ENCODE measurements around the gene TMPRSS11E. TPM values are rescaled to one million over a fixed set of nuclear protein-coding genes. Genes with fewer than 3 reads are reported as not detected.

TMPRSS11E gene
- total and polyA plus RNA-seq, 10 donors: 0.03 to 0.60 (median 0.21) TPM; not detected in 4

- peaks cover 0 to 17% (median 7%) of the 10 kb centered on the region in 8 donors for H3K9me3 ChIP-seq
- WGBS, 5 donors: 62 to 90% (median 81%) methylated on average over 3 of the region's 3 CpGs
- H3K36me3 ChIP-seq: no peaks in the 10 kb centered on the region
- no peak for DNase-seq
- no peak overlapping the region for H3K27ac ChIP-seq
- no peaks in the 10 kb centered on the region for H3K4me1 ChIP-seq
- intact Hi-C loops (cut with DNase I; ENCODE audit: low total_unique reads): no loop called here
- H3K4me3 ChIP-seq: no peak overlapping the region
- no peak for TF ChIP-seq CTCF (IDR thresholded peaks at IDR 0.05 in 8 of 11, conservative IDR thresholded peaks at IDR 0.05 in 3 of 11)
- no peak for TF ChIP-seq POLR2A (IDR thresholded peaks at IDR 0.05)
- no peak for TF ChIP-seq POLR2AphosphoS5 (IDR thresholded peaks at IDR 0.05)
- no peaks in the 10 kb centered on the region for H3K27me3 ChIP-seq (replicated peaks in 1 of 7)
These were observed 30.7 kb upstream of the TMPRSS11E start for GRCh38 chr4:68416591-68416990.

GRCh38 chr4:68426516-68426915 is 20.7 kb upstream of the TMPRSS11E start:
- no peak for TF ChIP-seq CTCF (IDR thresholded peaks at IDR 0.05 in 8 of 11, conservative IDR thresholded peaks at IDR 0.05 in 3 of 11)
- no peak for TF ChIP-seq POLR2A (IDR thresholded peaks at IDR 0.05)
- no peak for TF ChIP-seq POLR2AphosphoS5 (IDR thresholded peaks at IDR 0.05)
- H3K36me3 ChIP-seq: no peaks in the 10 kb centered on the region
- WGBS, 5 donors: 90 to 95% (median 93%) methylated on average over 3 of the region's 3 CpGs

GRCh38 chr4:68430337-68430736 is 16.9 kb upstream of the TMPRSS11E start:
- no peak for DNase-seq
- 81 to 100% (median 94%) methylated on average over 1 of the region's 1 CpG for WGBS, 5 donors
- Histone ChIP-seq H3K4me1 (no peaks in the 10 kb centered on the region), H3K9me3 (peaks cover 0 to 7% (median 0%) of the 10 kb centered on the region in 8 donors), H3K4me3 (no peak overlapping the region), H3K27me3 (replicated peaks in 1 of 7) (no peaks in the 10 kb centered on the region), H3K27ac (no peak overlapping the region), H3K36me3 (no peaks in the 10 kb centered on the region)
- intact Hi-C loops (cut with DNase I; ENCODE audit: low total_unique reads): no loop called here
- TF ChIP-seq POLR2A (IDR thresholded peaks at IDR 0.05): no peak
- no peak for TF ChIP-seq CTCF (IDR thresholded peaks at IDR 0.05 in 8 of 11, conservative IDR thresholded peaks at IDR 0.05 in 3 of 11)
- no peak for TF ChIP-seq POLR2AphosphoS5 (IDR thresholded peaks at IDR 0.05)

More at GRCh38 chr4:68426516-68426915, 20.7 kb upstream of the TMPRSS11E start:
- H3K9me3 ChIP-seq: peaks cover 0 to 7% (median 0%) of the 10 kb centered on the region in 8 donors
- no peak for DNase-seq
- H3K4me1 ChIP-seq: no peaks in the 10 kb centered on the region
- H3K27me3 ChIP-seq (replicated peaks in 1 of 7): no peaks in the 10 kb centered on the region
- no peak overlapping the region for H3K4me3 ChIP-seq
- intact Hi-C loops (cut with DNase I; ENCODE audit: low total_unique reads): no loop called here
- no peak overlapping the region for H3K27ac ChIP-seq

GRCh38 chr4:68432320-68432719 is 14.9 kb upstream of the TMPRSS11E start:
- Histone ChIP-seq H3K9me3 (no peaks in the 10 kb centered on the region), H3K27ac (no peak overlapping the region), H3K36me3 (no peaks in the 10 kb centered on the region), H3K4me1 (peaks cover 0 to 12% (median 0%) of the 10 kb centered on the region in 6 donors), H3K27me3 (replicated peaks in 1 of 7) (no peaks in the 10 kb centered on the region), H3K4me3 (no peak overlapping the region)
- no peak for DNase-seq
- intact Hi-C loops (cut with DNase I; ENCODE audit: low total_unique reads): no loop called here
- TF ChIP-seq POLR2A (IDR thresholded peaks at IDR 0.05) (no peak), POLR2AphosphoS5 (IDR thresholded peaks at IDR 0.05) (no peak), CTCF (IDR thresholded peaks at IDR 0.05 in 8 of 11, conservative IDR thresholded peaks at IDR 0.05 in 3 of 11) (no peak)
